HepG2 (cell line): ENCODE data around the gene PLA2R1. TPM values are rescaled to one million over a fixed set of nuclear protein-coding genes. Genes with fewer than 3 reads are reported as not detected.

Experiments used
- ATAC-seq: fragments of 200-7000 bp; cut with Tn5 transposase; 3 replicates; pipeline ENCODE4 v1.9.1; 2020; ENCODE audit warnings: mild to moderate bottlenecking, moderate library complexity
- BruUV-seq: library from RNA; stranded (reverse); fragments of 400-500 nt; replicated peaks from 2 replicates; lab custom pipeline; 2021; lab: Mats Ljungman, UMichigan
- CTCF ChIA-PET: fragments of 300-600 bp; formaldehyde crosslinking; extraction: SDS; loops from one replicate; lab custom pipeline; 2021; ENCODE audit warnings: low total read pairs, inconsistent platforms, low intra/inter-chr PET ratio; lab: Yijun Ruan, JAX
- POLR2A ChIA-PET: fragments of 350-600 bp; sonication (Branson Sonifier 250); formaldehyde crosslinking; loops from one replicate; lab custom pipeline; 2020; ENCODE audit warnings: antibody characterized with exemption, inconsistent platforms; lab: Yijun Ruan, JAX
- DNase-seq: peaks from one replicate; pipeline ENCODE4 v3.0.0-alpha.2; 2015; ENCODE audit warnings: low spot score
- FAIRE-seq: peaks from 3 replicates; lab custom pipeline; 2011; peaks lifted over from hg19 to GRCh38; lab: Jason Lieb, UNC
- H2AFZ ChIP-seq: one replicate; pipeline ENCODE4 v1.6.1; 2011; ENCODE audit warnings: low read length, inconsistent platforms
- H3K27ac ChIP-seq: fragments of 300-600 bp; 3 replicates; pipeline ENCODE4 v1.8.0; 2011; ENCODE audit warnings: mixed run types, mild to moderate bottlenecking, mixed read lengths, low read length, inconsistent platforms; ENCODE audit not compliant: insufficient read depth; ENCODE audit errors: extremely low read length
- H3K27me3 ChIP-seq, 2 experiments: fragments of 200-600 bp in 1 of 2; 2 replicates in 1 of 2; 3 replicates in 1 of 2; pipeline versions ENCODE4 v1.6.0 to v1.8.0; 2011; ENCODE audit warnings: low read length in 2 of 2, mild to moderate bottlenecking in 2 of 2, moderate library complexity in 2 of 2, inconsistent platforms in 1 of 2; ENCODE audit not compliant: insufficient read depth in 2 of 2, control insufficient read depth in 1 of 2
- H3K36me3 ChIP-seq, 2 experiments: fragments of 200-600 bp in 1 of 2; replicated peaks in 1 of 2; 2 replicates in 1 of 2; 3 replicates in 1 of 2; pipeline versions ENCODE4 v1.5.1 to v1.8.0; 2011; ENCODE audit warnings: low read length in 2 of 2, inconsistent platforms in 1 of 2; ENCODE audit not compliant: insufficient read depth in 2 of 2, control insufficient read depth in 1 of 2
- H3K4me1 ChIP-seq: 2 replicates; pipeline ENCODE4 v1.5.1; 2012; ENCODE audit warnings: low read length, inconsistent platforms; ENCODE audit not compliant: insufficient read depth
- H3K4me2 ChIP-seq: 2 replicates; pipeline ENCODE4 v1.6.0; 2011; ENCODE audit warnings: low read depth, low read length, inconsistent platforms
- H3K4me3 ChIP-seq, 3 experiments: fragments of 200-600 bp in 1 of 3; sonication (generic), shearing (Covaris generic) in 1 of 3; replicated peaks in 1 of 3; 2 replicates each; pipeline ENCODE4 v1.5.1; 2011 to 2016; ENCODE audit warnings: low read length in 3 of 3, inconsistent platforms in 2 of 3, low read depth in 2 of 3, mild to moderate bottlenecking in 2 of 3, control low read depth in 1 of 3, mixed read lengths in 1 of 3; ENCODE audit not compliant: insufficient read depth in 1 of 3
- H3K79me2 ChIP-seq: one replicate; pipeline ENCODE4 v1.6.1; 2011; ENCODE audit warnings: low read length, inconsistent platforms; ENCODE audit not compliant: insufficient read depth
- H3K9ac ChIP-seq: 2 replicates; pipeline ENCODE4 v1.6.0; 2011; ENCODE audit warnings: mild to moderate bottlenecking, low read depth, low read length, inconsistent platforms; ENCODE audit not compliant: insufficient read depth
- H3K9me3 ChIP-seq: 2 replicates; pipeline ENCODE4 v1.5.1; 2012; ENCODE audit warnings: mild to moderate bottlenecking, low read length
- H4K20me1 ChIP-seq: 2 replicates; pipeline ENCODE4 v1.6.0; 2011; ENCODE audit warnings: inconsistent platforms, mild to moderate bottlenecking, low read length, moderate library complexity; ENCODE audit not compliant: insufficient read depth
- CAMTA2 ChIP-seq: sonication (generic); formaldehyde crosslinking; IDR thresholded peaks from 2 replicates; pipeline ENCODE4 v1.4.0; 2020; ENCODE audit warnings: mild to moderate bottlenecking, missing genetic modification reagents, borderline replicate concordance
- FOXA1 ChIP-seq, 2 experiments: fragments of 450-650 bp in 1 of 2; sonication (generic) in 1 of 2; formaldehyde crosslinking in 1 of 2; IDR thresholded peaks; 2 replicates each; pipeline versions ENCODE4 v1.4.0 to v1.6.1; 2016 to 2020; ENCODE audit warnings: missing genetic modification reagents in 1 of 2
- GTF2F1 ChIP-seq: fragments of 150-350 bp; IDR thresholded peaks from 2 replicates; pipeline ENCODE4 v1.6.1; 2014; ENCODE audit warnings: low read length
- NPAS2 ChIP-seq: sonication (generic); formaldehyde crosslinking; IDR thresholded peaks from 2 replicates; pipeline ENCODE4 v1.8.0; 2022; ENCODE audit warnings: mild to moderate bottlenecking, missing genetic modification reagents, borderline replicate concordance
- NR1H2 ChIP-seq: sonication (generic); formaldehyde crosslinking; IDR thresholded peaks from 2 replicates; pipeline ENCODE4 v1.8.1; 2022; ENCODE audit warnings: low read depth, missing genetic modification reagents, borderline replicate concordance
- U2AF1 ChIP-seq: fragments of 200-400 bp; formaldehyde crosslinking; optimal IDR thresholded peaks from 2 replicates; pipeline ENCODE3; 2017; ENCODE audit warnings: mild to moderate bottlenecking, low read depth, low read length
- ZNF564 ChIP-seq: sonication (generic); formaldehyde crosslinking; IDR thresholded peaks from 2 replicates; pipeline ENCODE4 v1.8.1; 2023; ENCODE audit warnings: mild to moderate bottlenecking, missing genetic modification reagents
- WGBS: methylation state at CpG from one replicate; pipeline ENCODE4 v1.1.6; 2017; ENCODE audit warnings: low lambda C conversion rate; 5-methylcytosine and 5-hydroxymethylcytosine counted together
- in situ Hi-C: cut with HindIII; loops from 2 replicates; pipeline ENCODE4 v1.10.0; 2017; ENCODE audit warnings: low pct_unique_long_range_greater_than_20kb; ENCODE audit not compliant: extremely low pct_ligation_motif_present
- intact Hi-C: fragments of 100-400 bp; cut with micrococcal nuclease; formaldehyde crosslinking; loops from one replicate; pipeline ENCODE4 v1.10.0; 2022; ENCODE audit not compliant: unreplicated experiment
- polyA plus RNA-seq, 8 experiments: library from polyadenylated mRNA; depleted of rRNA in 3 of 8; stranded (reverse) in 7 of 8; unstranded in 1 of 8; fragments of >200 nt; fragmentation: Illumina TruSeq in 4 of 8; extraction: Trizol in 4 of 8; gene quantifications; 2 replicates each; pipeline versions ENCODE4 v1.2.1 to v1.2.3, GENCODE V29; 2011 to 2016; ENCODE audit warnings: low read depth in 4 of 8, missing spikeins in 1 of 8, mixed read lengths in 1 of 8; ENCODE audit not compliant: insufficient read depth in 1 of 8
- total RNA-seq, 5 experiments: library from RNA; depleted of rRNA; stranded (reverse); fragments of >200 nt; fragmentation: Illumina TruSeq; extraction: Trizol; gene quantifications; 2 replicates each; pipeline ENCODE4 v1.2.3, GENCODE V29; 2016; ENCODE audit warnings: low read depth in 1 of 5
- TF ChIP-seq, protein P1 (sequence below): sonication (generic); formaldehyde crosslinking; IDR thresholded peaks from 2 replicates; pipeline ENCODE4 v1.4.0; 2020; ENCODE audit warnings: missing genetic modification reagents
- TF ChIP-seq, protein P2 (sequence below): sonication (generic); formaldehyde crosslinking; IDR thresholded peaks from 2 replicates; pipeline ENCODE4 v1.8.1; 2022; ENCODE audit warnings: mild to moderate bottlenecking, missing genetic modification reagents

The PLA2R1 gene
- total and polyA plus RNA-seq, 2 of the 13 experiments (the other 11 are each of a cell fraction or from before 2014, with no cell fraction given): not detected

DNA sequence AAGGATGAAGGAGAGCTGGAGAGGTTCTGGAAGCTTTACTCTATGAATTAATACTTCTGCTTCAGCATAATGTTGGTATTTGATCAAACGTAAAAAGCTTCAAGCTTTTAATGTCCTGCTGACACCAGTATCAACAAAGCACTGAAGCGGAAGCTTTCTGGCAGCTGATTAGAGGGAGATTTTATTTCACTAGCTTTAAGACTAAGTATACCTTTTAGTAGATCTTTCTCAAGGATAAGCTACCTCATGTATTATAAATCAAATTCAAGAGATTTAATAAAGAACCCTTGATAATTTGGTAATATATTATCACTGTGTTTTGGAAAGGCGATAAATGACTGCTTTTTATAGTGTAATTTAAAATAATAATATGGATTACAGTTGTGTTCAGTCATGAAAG, 136.4 kb downstream of the PLA2R1 start:
- DNase-seq (no peak), FAIRE-seq (no peak)
- Histone ChIP-seq H3K9ac (no peak overlapping the region), H4K20me1 (no peaks in the 10 kb centered on the region), H3K4me2 (no peak overlapping the region), H3K36me3 (no peaks in the 10 kb centered on the region), H3K4me3 (no peak overlapping the region)
- WGBS: 38% methylated on average over 3 of the region's 3 CpGs
- intact Hi-C loops: no loop called here
- POLR2A ChIA-PET: no interaction called here
- TF ChIP-seq NR1H2 (CRISPR knock-in tag): no peak
- no peak for TF ChIP-seq FOXA1 (IDR thresholded peaks at IDR 0.05)
- no peak for TF ChIP-seq FOXA1 (CRISPR knock-in tag; IDR thresholded peaks at IDR 0.05)
- no peak for TF ChIP-seq ZNF564 (CRISPR knock-in tag)
- TF ChIP-seq, protein P1, sequence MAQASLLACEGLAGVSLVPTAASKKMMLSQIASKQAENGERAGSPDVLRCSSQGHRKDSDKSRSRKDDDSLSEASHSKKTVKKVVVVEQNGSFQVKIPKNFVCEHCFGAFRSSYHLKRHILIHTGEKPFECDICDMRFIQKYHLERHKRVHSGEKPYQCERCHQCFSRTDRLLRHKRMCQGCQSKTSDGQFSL (CRISPR knock-in tag): no peak
- no peak for TF ChIP-seq NPAS2
- TF ChIP-seq CAMTA2 (CRISPR knock-in tag): no peak
- no peak for TF ChIP-seq GTF2F1
- TF ChIP-seq U2AF1: no peak
- TF ChIP-seq, protein P2, sequence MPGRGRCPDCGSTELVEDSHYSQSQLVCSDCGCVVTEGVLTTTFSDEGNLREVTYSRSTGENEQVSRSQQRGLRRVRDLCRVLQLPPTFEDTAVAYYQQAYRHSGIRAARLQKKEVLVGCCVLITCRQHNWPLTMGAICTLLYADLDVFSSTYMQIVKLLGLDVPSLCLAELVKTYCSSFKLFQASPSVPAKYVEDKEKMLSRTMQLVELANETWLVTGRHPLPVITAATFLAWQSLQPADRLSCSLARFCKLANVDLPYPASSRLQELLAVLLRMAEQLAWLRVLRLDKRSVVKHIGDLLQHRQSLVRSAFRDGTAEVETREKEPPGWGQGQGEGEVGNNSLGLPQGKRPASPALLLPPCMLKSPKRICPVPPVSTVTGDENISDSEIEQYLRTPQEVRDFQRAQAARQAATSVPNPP: no peak
- TF ChIP-seq, all 625 proteins: peak for 0
- H2AFZ ChIP-seq: no peak overlapping the region
- peaks cover 15% of the 10 kb centered on the region for H3K4me1 ChIP-seq
- no peaks in the 10 kb centered on the region; the same call in 1 of the 2 replicates for H3K9me3 ChIP-seq
- CTCF ChIA-PET: no interaction called here
- no TSS peak for BruUV-seq
- no peak overlapping the region for H3K27ac ChIP-seq
- ATAC-seq: no peak
- H3K79me2 ChIP-seq: no peaks in the 10 kb centered on the region
- in situ Hi-C loops: no loop called here
- peaks cover 4% of the 10 kb centered on the region in 2 experiments; a peak in 3 of 5 replicates for H3K27me3 ChIP-seq
